Mucosa of gallbladder (tissue), 1 donor: ENCODE data around the gene DUSP22. TPM values are rescaled to one million over a fixed set of nuclear protein-coding genes. Genes with fewer than 3 reads are reported as not detected.

Experiments
- DNase-seq: peaks from one replicate; pipeline ENCODE4 v3.0.0-alpha.2; 2020; ENCODE audit warnings: low spot score
- total RNA-seq: library from RNA; stranded (reverse); gene quantifications from one replicate; pipeline ENCODE4 v1.2.1, GENCODE V29; 2021
- donor health status: DM: no; HTN: no; CAD: no.

The DUSP22 gene
- total RNA-seq, 1 donor from 2014 or later, result 36.4 TPM

GRCh38 chr6:393391-394221 lies 101.3 kb downstream of the DUSP22 start:
- DNase-seq, result no peak

GRCh38 chr6:394641-395289 lies 102.5 kb downstream of the DUSP22 start:
- DNase-seq, result no peak

- DNase-seq, result no peak
Observed at GRCh38 chr6:395432-396125, 103.3 kb downstream of the DUSP22 start.

- DNase-seq, result no peak
Observed at GRCh38 chr6:396126-396520, 103.8 kb downstream of the DUSP22 start.

- no peak for DNase-seq
Observed at GRCh38 chr6:397056-397455, 104.8 kb downstream of the DUSP22 start.

GRCh38 chr6:397604-398003 lies 105.3 kb downstream of the DUSP22 start:
- DNase-seq, result no peak

- no peak for DNase-seq
Observed at GRCh38 chr6:398065-398464, 105.8 kb downstream of the DUSP22 start.

GRCh38 chr6:398558-399078 lies 106.3 kb downstream of the DUSP22 start:
- no peak for DNase-seq

GRCh38 chr6:399785-400534 lies 107.7 kb downstream of the DUSP22 start:
- DNase-seq, result no peak

GRCh38 chr6:400815-401214 lies 108.5 kb downstream of the DUSP22 start:
- no peak for DNase-seq

Other genes starting within 250 kb of the DUSP22 start
- gene IRF4, start 99.3 kb downstream of the DUSP22 start, total RNA-seq, result 2.9 TPM